Activated B cell treated with CpG ODN at 0.5 μM for 24 hours (primary cell): ENCODE results near the gene MAP3K14. TPM values are rescaled to one million over a fixed set of nuclear protein-coding genes. Genes with fewer than 3 reads are reported as not detected.

Experiments used
- ATAC-seq: fragments of 200-7000 bp; cut with Tn5 transposase; one replicate; pipeline ENCODE4 v1.10.0; 2021; ENCODE audit warnings: low read depth, mild to moderate bottlenecking, moderate library complexity
- CTCF ChIA-PET: fragments of 350-600 bp; sonication (Branson Sonifier 250); formaldehyde crosslinking; loops from one replicate; lab custom pipeline; 2021; ENCODE audit warnings: antibody characterized with exemption; lab: Charles Lee
- POLR2A ChIA-PET: fragments of 350-600 bp; sonication (Branson Sonifier 250); formaldehyde crosslinking; loops from one replicate; lab custom pipeline; 2021; ENCODE audit warnings: antibody characterized with exemption; lab: Charles Lee
- DNase-seq: peaks from one replicate; pipeline ENCODE4 v3.0.0; 2022
- H3K27ac Mint-ChIP-seq: one replicate; pipeline ENCODE4 v1.8.0; 2020; ENCODE audit warnings: mixed read lengths
- H3K27me3 Mint-ChIP-seq: one replicate; pipeline ENCODE4 v1.8.0; 2021; ENCODE audit warnings: mixed read lengths
- H3K36me3 Mint-ChIP-seq: one replicate; pipeline ENCODE4 v1.8.0; 2021; ENCODE audit warnings: low read depth, mixed read lengths
- H3K4me1 Mint-ChIP-seq: one replicate; pipeline ENCODE4 v1.8.0; 2021; ENCODE audit warnings: mixed read lengths
- H3K4me3 Mint-ChIP-seq: one replicate; pipeline ENCODE4 v1.8.0; 2020; ENCODE audit warnings: mild to moderate bottlenecking, mixed read lengths
- H3K9me3 Mint-ChIP-seq: one replicate; pipeline ENCODE4 v1.8.0; 2020; ENCODE audit warnings: mixed read lengths
- CTCF ChIP-seq: fragments of 200-600 bp; IDR thresholded peaks from one replicate; pipeline ENCODE4 v1.8.0; 2022; ENCODE audit warnings: antibody characterized with exemption, mild to moderate bottlenecking
- intact Hi-C: fragments of 100-400 bp; cut with micrococcal nuclease; formaldehyde crosslinking; loops from one replicate; pipeline ENCODE4 v1.15.1; 2024
- total RNA-seq: library from RNA; stranded (reverse); gene quantifications from 2 replicates; pipeline ENCODE4 v1.2.3, GENCODE V29; 2022

Gene MAP3K14
- total RNA-seq, 1 donor from 2014 or later, result 88.6 TPM

DNA sequence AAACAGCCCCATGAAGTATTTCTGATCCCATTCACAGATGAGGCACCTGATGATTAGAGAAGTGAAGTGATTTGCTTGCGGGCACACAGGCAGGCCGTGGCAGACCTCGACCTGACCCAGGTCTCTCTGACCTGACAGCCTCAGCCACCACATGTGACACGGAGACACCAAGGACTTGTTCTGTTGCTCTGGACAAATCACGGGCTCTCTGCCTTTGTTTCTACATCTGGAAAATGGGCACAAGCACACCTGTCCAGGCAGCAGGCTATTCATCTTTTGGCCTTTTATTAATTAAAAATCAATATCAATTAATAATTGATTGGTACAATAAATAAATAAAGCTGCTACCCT, 3.4 kb downstream of the MAP3K14 start:
- TF ChIP-seq CTCF, result no peak
- DNase-seq, result no peak
- H3K4me3 Mint-ChIP-seq, result peak overlapping the region; percentile 94
- no peaks in the 10 kb centered on the region for H3K9me3 Mint-ChIP-seq
- CTCF ChIA-PET, result interaction anchor here (0.8 to 4.8 kb wide), 5 partner anchors 18 to 94 kb away, joined by 3 to 66 read pairs (median 17); no protein-coding TSS in a partner anchor
- no peak for ATAC-seq
- H3K27ac Mint-ChIP-seq, result peak overlapping the region; percentile 99
- intact Hi-C loops, result loop anchor here (10.0 kb wide), 1 partner anchor 969 kb away; the partner anchor contains the start of gene GRN
- peaks cover 85% of the 10 kb centered on the region for H3K4me1 Mint-ChIP-seq
- H3K36me3 Mint-ChIP-seq, result peaks cover 53% of the 10 kb centered on the region
- no peaks in the 10 kb centered on the region for H3K27me3 Mint-ChIP-seq
- POLR2A ChIA-PET, result interaction anchor here (0.9 to 9.5 kb wide), 9 partner anchors 10 to 91 kb away, joined by 3 to 436 read pairs (median 46); partner anchors contain the start of gene FMNL1

GRCh38 chr17:45312477-45313420, 4.1 kb downstream of the MAP3K14 start:
- peak overlapping the region; percentile 99 for H3K27ac Mint-ChIP-seq
- ChIA-PET CTCF (interaction anchor here (0.8 to 3.4 kb wide), 12 partner anchors 12 to 94 kb away, joined by 3 to 38 read pairs (median 6); no protein-coding TSS in a partner anchor), POLR2A (interaction anchor here (0.5 to 9.5 kb wide), 11 partner anchors 9 to 152 kb away, joined by 3 to 436 read pairs (median 12); partner anchors contain the start of genes FMNL1 and HEXIM2)
- peaks cover 56% of the 10 kb centered on the region for H3K36me3 Mint-ChIP-seq
- H3K9me3 Mint-ChIP-seq, result no peaks in the 10 kb centered on the region
- H3K27me3 Mint-ChIP-seq, result no peaks in the 10 kb centered on the region
- intact Hi-C loops, result loop anchor here (1.0 to 10.0 kb wide), 2 partner anchors 73 to 968 kb away; partner anchors contain the start of gene GRN
- DNase-seq (no peak), ATAC-seq (no peak)
- no peak for TF ChIP-seq CTCF
- peaks cover 87% of the 10 kb centered on the region for H3K4me1 Mint-ChIP-seq
- peak overlapping the region; percentile 66 for H3K4me3 Mint-ChIP-seq

- no peak for TF ChIP-seq CTCF
- ATAC-seq (peak; percentile 13), DNase-seq (no peak)
- intact Hi-C loops, result loop anchor here (1.0 to 10.0 kb wide), 2 partner anchors 73 to 967 kb away; partner anchors contain the start of gene GRN
- Mint-ChIP-seq H3K36me3 (peaks cover 61% of the 10 kb centered on the region), H3K4me1 (peaks cover 89% of the 10 kb centered on the region), H3K27me3 (no peaks in the 10 kb centered on the region), H3K27ac (peak overlapping the region; percentile 99), H3K4me3 (peak overlapping the region; percentile 66), H3K9me3 (no peaks in the 10 kb centered on the region)
- CTCF ChIA-PET, result interaction anchor here (0.8 to 3.4 kb wide), 14 partner anchors 11 to 93 kb away, joined by 3 to 38 read pairs (median 6); no protein-coding TSS in a partner anchor
- POLR2A ChIA-PET, result interaction anchor here (0.5 to 9.5 kb wide), 10 partner anchors 9 to 90 kb away, joined by 3 to 436 read pairs (median 16); partner anchors contain the start of gene FMNL1
These were observed 4.9 kb downstream of the MAP3K14 start for GRCh38 chr17:45311760-45312476.

DNA sequence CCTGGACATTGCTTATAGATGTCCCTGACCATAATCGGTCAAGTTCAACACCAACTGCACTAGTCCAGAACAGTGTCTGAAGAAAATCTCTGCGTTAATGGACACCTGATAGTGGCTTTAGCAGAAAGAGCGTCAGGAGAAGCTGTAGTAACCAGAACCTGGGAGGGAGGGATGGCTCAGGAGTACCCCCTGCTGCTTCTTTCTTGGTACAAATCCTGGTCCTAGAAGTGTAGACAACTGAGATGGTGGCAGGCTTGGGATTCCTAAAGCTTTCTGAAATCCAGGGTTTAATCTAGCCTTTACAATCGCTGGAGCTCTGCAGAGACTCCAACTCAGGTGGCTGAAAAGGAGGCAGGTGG, 5.4 kb downstream of the MAP3K14 start:
- CTCF ChIA-PET, result interaction anchor here (0.9 to 3.4 kb wide), 11 partner anchors 11 to 93 kb away, joined by 3 to 38 read pairs (median 7); no protein-coding TSS in a partner anchor
- no peaks in the 10 kb centered on the region for H3K9me3 Mint-ChIP-seq
- no peak for TF ChIP-seq CTCF
- intact Hi-C loops, result loop anchor here (10.0 kb wide), 1 partner anchor 967 kb away; the partner anchor contains the start of gene GRN
- peak overlapping the region; percentile 66 for H3K4me3 Mint-ChIP-seq
- no peaks in the 10 kb centered on the region for H3K27me3 Mint-ChIP-seq
- ATAC-seq (no peak), DNase-seq (no peak)
- H3K4me1 Mint-ChIP-seq, result peaks cover 94% of the 10 kb centered on the region
- peaks cover 62% of the 10 kb centered on the region for H3K36me3 Mint-ChIP-seq
- peak overlapping the region; percentile 99 for H3K27ac Mint-ChIP-seq
- POLR2A ChIA-PET, result interaction anchor here (0.5 to 9.5 kb wide), 8 partner anchors 8 to 157 kb away, joined by 5 to 436 read pairs (median 20); partner anchors contain the start of gene FMNL1
